Testis (tissue), 2 donors: ENCODE results near the gene PRSS27.

ENCODE experiments used
- CTCF ChIP-seq, 3 experiments: fragments of 450-650 bp in 2 of 3; fragments of 200-600 bp in 1 of 3; sonication (generic) in 1 of 3; IDR thresholded peaks; one replicate each; pipeline ENCODE4 v1.5.1; 2016 to 2019; ENCODE audit warnings: antibody characterized with exemption in 3 of 3, mild to moderate bottlenecking in 2 of 3, moderate library complexity in 1 of 3
- POLR2A ChIP-seq: fragments of 450-650 bp; IDR thresholded peaks from one replicate; pipeline ENCODE4 v1.6.1; 2017; ENCODE audit warnings: antibody characterized with exemption, mild to moderate bottlenecking, moderate library complexity

- TF ChIP-seq CTCF (IDR thresholded peaks at IDR 0.05) (no peak), POLR2A (no peak)
Observed at GRCh38 chr16:2769675-2770056, 49.6 kb upstream of the PRSS27 start.
